ENCODE measurements around the gene STPG3. TPM values are rescaled to one million over a fixed set of nuclear protein-coding genes. Genes with fewer than 3 reads are reported as not detected.
A peak's percentile ranks its signal among the peaks of the same experiment; 100 is the strongest.

Gene STPG3
- total and polyA plus RNA-seq, 2 of the 13 experiments (the other 11 are each of a cell fraction or from before 2014, with no cell fraction given): not detected

DNA sequence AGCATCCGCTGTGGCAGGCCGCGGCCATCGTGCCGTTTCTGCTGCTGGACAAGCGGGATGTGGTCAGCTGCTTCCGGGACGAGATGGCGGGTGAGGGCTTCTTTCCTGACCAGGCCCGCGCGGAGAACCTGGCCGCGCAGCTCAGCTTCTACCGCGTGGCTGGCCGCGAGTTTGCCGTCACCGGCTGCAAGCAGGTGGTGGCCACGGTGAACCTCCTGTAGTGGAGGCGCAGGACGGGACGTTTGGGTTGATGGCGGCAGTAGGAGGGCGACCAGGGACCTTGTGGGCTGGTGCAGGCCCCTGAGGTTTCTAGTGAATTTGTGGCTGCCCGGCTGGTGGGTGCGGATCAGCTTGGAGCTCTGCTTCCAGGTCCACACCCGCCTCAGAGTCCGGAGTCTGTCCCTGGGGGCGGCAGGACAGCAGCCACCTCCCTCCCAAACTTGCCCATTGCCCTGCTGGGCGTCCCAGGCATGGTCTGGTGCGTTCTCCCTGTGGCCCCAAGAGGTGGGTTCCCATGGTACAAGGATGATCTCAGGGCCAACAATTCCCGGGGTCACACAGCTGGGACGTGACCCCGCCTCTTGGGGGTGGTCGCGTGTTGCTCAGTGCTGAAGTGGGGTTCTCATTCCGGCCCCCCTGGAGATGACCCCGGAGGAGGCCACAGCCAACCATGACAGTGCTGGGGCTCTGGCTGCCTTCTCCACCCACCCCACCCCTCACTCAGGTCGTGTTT is 28.8 kb downstream of the STPG3 start:
- ATAC-seq (no peak), FAIRE-seq (no peak), DNase-seq (ENCODE audit: low spot score) (no peak)
- no peak overlapping the region for H3K4me2 ChIP-seq (ENCODE audit: low read depth, low read length)
- BruUV-seq (replicated peaks): TSS peak; percentile 23
- no peak overlapping the region for H2AFZ ChIP-seq (ENCODE audit: low read length)
- intact Hi-C loops (cut with micrococcal nuclease; ENCODE audit: unreplicated experiment) (no loop called here), in situ Hi-C loops (cut with HindIII; ENCODE audit: extremely low pct_ligation_motif_present, low pct_unique_long_range_greater_than_20kb) (loop anchor here (10.0 kb wide), 1 partner anchor 245 kb away; no protein-coding TSS in a partner anchor)
- ChIA-PET CTCF (ENCODE audit: low intra/inter-chr PET ratio, low total read pairs) (no interaction called here), POLR2A (interaction anchor here (0.6 kb wide), 1 partner anchor 130 kb away, joined by 3 read pairs; no protein-coding TSS in a partner anchor)
- no peaks in the 10 kb centered on the region; a peak in 1 of 5 replicates for H3K27me3 ChIP-seq (ENCODE audit: control insufficient read depth in 1 of 2, insufficient read depth in 2 of 2, low read length in 2 of 2)
- H3K4me3 ChIP-seq (replicated peaks in 1 of 3; ENCODE audit: insufficient read depth in 1 of 3, low read depth in 2 of 3, low read length in 3 of 3): no peak overlapping the region
- TF ChIP-seq KDM1A (CRISPR knock-in tag; IDR thresholded peaks at IDR 0.05): no peak
- TF ChIP-seq ZNF652 (CRISPR knock-in tag; IDR thresholded peaks at IDR 0.05; ENCODE audit: borderline replicate concordance, low read depth): no peak
- TF ChIP-seq, protein P1, sequence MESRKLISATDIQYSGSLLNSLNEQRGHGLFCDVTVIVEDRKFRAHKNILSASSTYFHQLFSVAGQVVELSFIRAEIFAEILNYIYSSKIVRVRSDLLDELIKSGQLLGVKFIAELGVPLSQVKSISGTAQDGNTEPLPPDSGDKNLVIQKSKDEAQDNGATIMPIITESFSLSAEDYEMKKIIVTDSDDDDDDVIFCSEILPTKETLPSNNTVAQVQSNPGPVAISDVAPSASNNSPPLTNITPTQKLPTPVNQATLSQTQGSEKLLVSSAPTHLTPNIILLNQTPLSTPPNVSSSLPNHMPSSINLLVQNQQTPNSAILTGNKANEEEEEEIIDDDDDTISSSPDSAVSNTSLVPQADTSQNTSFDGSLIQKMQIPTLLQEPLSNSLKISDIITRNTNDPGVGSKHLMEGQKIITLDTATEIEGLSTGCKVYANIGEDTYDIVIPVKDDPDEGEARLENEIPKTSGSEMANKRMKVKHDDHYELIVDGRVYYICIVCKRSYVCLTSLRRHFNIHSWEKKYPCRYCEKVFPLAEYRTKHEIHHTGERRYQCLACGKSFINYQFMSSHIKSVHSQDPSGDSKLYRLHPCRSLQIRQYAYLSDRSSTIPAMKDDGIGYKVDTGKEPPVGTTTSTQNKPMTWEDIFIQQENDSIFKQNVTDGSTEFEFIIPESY (CRISPR knock-in tag; IDR thresholded peaks at IDR 0.05): 0 out of 2 replicates have a peak, but pooled peaks have one; percentile 6
- no peak for TF ChIP-seq KLF6 (CRISPR knock-in tag; IDR thresholded peaks at IDR 0.05)
- no peak for TF ChIP-seq RXRB (CRISPR knock-in tag; IDR thresholded peaks at IDR 0.05; ENCODE audit: borderline replicate concordance)
- no peak for TF ChIP-seq MAFF (IDR thresholded peaks at IDR 0.05; ENCODE audit: low read depth, low read length)
- no peak for TF ChIP-seq BATF2 (CRISPR knock-in tag; IDR thresholded peaks at IDR 0.05)
- no peak for TF ChIP-seq MTF2 (CRISPR knock-in tag; IDR thresholded peaks at IDR 0.05; ENCODE audit: borderline replicate concordance)
- TF ChIP-seq EED (CRISPR knock-in tag; IDR thresholded peaks at IDR 0.05): no peak
- H3K36me3 ChIP-seq (replicated peaks in 1 of 2; ENCODE audit: control insufficient read depth in 1 of 2, insufficient read depth in 2 of 2, low read length in 2 of 2): peaks cover 0 to 7% of the 10 kb centered on the region in 2 experiments; a peak in 2 of 5 replicates
- no peaks in the 10 kb centered on the region for H3K9me3 ChIP-seq (ENCODE audit: low read length)
- over 99% methylated on average over 21 of the region's 41 CpGs for WGBS (ENCODE audit: low lambda C conversion rate)
- H3K27ac ChIP-seq (ENCODE audit: extremely low read length, insufficient read depth, low read length): no peak overlapping the region
- peaks cover 6% of the 10 kb centered on the region for H3K79me2 ChIP-seq (ENCODE audit: insufficient read depth, low read length)
- H4K20me1 ChIP-seq (ENCODE audit: insufficient read depth, low read length): no peaks in the 10 kb centered on the region
- H3K4me1 ChIP-seq (ENCODE audit: insufficient read depth, low read length): peaks cover 21% of the 10 kb centered on the region
- H3K9ac ChIP-seq (ENCODE audit: insufficient read depth, low read depth, low read length): no peak overlapping the region

Data from HepG2 (cell line).